K562 (cell line): ENCODE results near the gene ARFGEF2.

Source experiments
- CTCF ChIP-seq, 3 experiments: IDR thresholded peaks in 2 of 3; conservative IDR thresholded peaks in 1 of 3; 2 replicates each; pipeline ENCODE4 v1.5.1; 2011 to 2012; ENCODE audit warnings: low read length in 3 of 3, mild to moderate bottlenecking in 3 of 3, control low read depth in 2 of 3, improper control_type of control experiment in 1 of 3, inconsistent platforms in 1 of 3, low read depth in 1 of 3, mixed read lengths in 1 of 3, moderate library complexity in 1 of 3; ENCODE audit not compliant: insufficient read depth in 2 of 3
- FOXP4 ChIP-seq: sonication (generic); formaldehyde crosslinking; IDR thresholded peaks from 2 replicates; pipeline ENCODE4 v1.8.0; 2022; ENCODE audit warnings: mild to moderate bottlenecking, missing genetic modification reagents, borderline replicate concordance
- NR0B1 ChIP-seq: fragments of 450-650 bp; IDR thresholded peaks from one replicate; pipeline ENCODE4 v1.6.1; 2018; ENCODE audit warnings: mild to moderate bottlenecking, moderate library complexity; ENCODE audit not compliant: partially characterized antibody
- POLR2AphosphoS2 ChIP-seq: IDR thresholded peaks from 2 replicates; pipeline ENCODE4 v1.6.1; 2012; ENCODE audit warnings: low read length, improper control_type of control experiment
- POLR2AphosphoS5 ChIP-seq: IDR thresholded peaks from 2 replicates; pipeline ENCODE4 v1.6.1; 2011; ENCODE audit warnings: mild to moderate bottlenecking, low read depth, low read length, moderate library complexity; ENCODE audit not compliant: control insufficient read depth, insufficient read depth
- RUNX1 ChIP-seq: sonication (generic); IDR thresholded peaks from 2 replicates; pipeline ENCODE4 v1.6.1; 2016; ENCODE audit warnings: antibody characterized with exemption, low read depth
- TBP ChIP-seq: optimal IDR thresholded peaks from 2 replicates; pipeline ENCODE3; 2011; ENCODE audit warnings: low read depth, low read length, improper control_type of control experiment
- ZNF384 ChIP-seq: IDR thresholded peaks from 2 replicates; pipeline ENCODE4 v1.6.1; 2012; ENCODE audit warnings: low read depth, low read length, improper control_type of control experiment
- ZNF76 ChIP-seq: fragments of 250-450 bp; sonication (Bioruptor Pico); IDR thresholded peaks from 2 replicates; pipeline ENCODE4 v1.4.0; 2020; ENCODE audit warnings: mild to moderate bottlenecking, moderate library complexity, borderline replicate concordance

GRCh38 chr20:48899881-48900280 lies 21.6 kb upstream of the ARFGEF2 start:
- no peak for TF ChIP-seq CTCF (IDR thresholded peaks at IDR 0.05 in 2 of 3, conservative IDR thresholded peaks at IDR 0.05 in 1 of 3; ENCODE audit: insufficient read depth in 2 of 3, low read depth in 1 of 3, low read length in 3 of 3)
- no peak for TF ChIP-seq ZNF76
- TF ChIP-seq RUNX1, result no peak
- TF ChIP-seq FOXP4 (CRISPR knock-in tag), result no peak
- no peak for TF ChIP-seq POLR2AphosphoS2
- TF ChIP-seq ZNF384, result no peak
- no peak for TF ChIP-seq POLR2AphosphoS5
- no peak for TF ChIP-seq TBP
- no peak for TF ChIP-seq NR0B1
